ENCODE results near the gene CPED1.

The CPED1 gene

DNA sequence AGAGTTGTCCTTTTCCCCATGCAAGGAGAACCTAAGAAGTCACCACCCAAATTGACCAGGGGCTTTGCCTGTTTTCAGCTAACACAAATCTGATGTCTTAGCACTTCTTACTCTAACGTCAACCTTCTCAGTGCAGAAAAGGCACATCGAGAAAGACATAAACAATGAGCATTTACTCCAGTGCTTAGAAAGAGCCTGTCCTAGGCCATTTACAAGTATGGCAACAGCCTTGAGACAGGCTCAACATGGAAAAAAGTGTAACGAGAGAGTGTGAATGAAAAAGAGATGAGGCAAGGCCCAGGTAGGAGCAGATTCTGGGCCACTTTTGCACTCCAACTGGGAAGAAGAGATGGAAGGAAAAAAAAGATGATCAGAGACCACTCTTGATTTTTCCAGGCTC is 54.4 kb downstream of the CPED1 start:
- H3K4me3 ChIP-seq (ENCODE audit: low read length): no peak overlapping the region
- TF ChIP-seq, protein P1, sequence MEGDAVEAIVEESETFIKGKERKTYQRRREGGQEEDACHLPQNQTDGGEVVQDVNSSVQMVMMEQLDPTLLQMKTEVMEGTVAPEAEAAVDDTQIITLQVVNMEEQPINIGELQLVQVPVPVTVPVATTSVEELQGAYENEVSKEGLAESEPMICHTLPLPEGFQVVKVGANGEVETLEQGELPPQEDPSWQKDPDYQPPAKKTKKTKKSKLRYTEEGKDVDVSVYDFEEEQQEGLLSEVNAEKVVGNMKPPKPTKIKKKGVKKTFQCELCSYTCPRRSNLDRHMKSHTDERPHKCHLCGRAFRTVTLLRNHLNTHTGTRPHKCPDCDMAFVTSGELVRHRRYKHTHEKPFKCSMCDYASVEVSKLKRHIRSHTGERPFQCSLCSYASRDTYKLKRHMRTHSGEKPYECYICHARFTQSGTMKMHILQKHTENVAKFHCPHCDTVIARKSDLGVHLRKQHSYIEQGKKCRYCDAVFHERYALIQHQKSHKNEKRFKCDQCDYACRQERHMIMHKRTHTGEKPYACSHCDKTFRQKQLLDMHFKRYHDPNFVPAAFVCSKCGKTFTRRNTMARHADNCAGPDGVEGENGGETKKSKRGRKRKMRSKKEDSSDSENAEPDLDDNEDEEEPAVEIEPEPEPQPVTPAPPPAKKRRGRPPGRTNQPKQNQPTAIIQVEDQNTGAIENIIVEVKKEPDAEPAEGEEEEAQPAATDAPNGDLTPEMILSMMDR (conservative IDR thresholded peaks at IDR 0.05; ENCODE audit: low read length): no peak
- DNase-seq (ENCODE audit: low read depth): no peak

DNA sequence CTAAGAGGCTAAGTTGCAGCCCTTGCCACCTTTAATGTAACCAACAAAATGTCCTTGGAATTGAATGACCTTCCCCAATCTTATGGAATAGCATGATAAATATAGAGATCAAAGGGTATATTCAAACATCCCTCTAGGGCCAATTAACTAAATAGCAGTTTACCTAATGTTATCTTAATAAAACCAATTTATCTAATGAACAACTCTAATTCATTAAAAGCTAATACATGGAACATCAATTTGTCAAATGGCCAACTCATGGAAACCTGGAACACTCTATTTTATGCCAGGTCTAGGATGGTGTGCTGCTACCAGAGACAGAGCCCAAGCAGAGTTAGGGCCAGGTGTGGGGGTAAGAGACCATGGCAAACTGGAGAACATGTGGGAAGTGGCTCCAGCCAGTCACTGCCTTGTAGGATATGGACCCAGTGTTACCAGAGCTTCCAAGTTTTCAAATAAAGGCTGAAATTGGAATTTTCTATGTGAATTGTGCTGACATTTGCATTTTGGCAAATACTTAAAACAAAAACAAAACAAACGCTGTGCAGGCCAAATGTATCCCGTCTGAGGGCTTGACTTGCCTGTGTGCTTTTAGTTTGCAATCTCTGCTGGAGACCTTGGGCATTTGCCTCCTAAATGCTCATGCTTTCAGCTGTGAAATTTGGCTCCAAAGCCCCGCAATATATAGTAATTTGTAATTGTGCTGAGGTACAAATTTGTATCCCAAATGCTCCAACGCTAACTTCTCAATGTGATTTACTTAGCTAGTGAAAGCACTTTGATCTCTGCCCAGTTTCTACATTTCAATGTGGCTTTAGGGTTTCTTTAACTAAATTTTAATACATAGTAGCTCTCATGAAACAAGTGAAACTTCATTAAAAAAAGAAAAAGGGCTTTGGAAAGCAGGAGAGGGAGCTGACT is 55.1 kb downstream of the CPED1 start:
- no peak overlapping the region for H3K4me3 ChIP-seq (ENCODE audit: low read length)
- TF ChIP-seq, protein P1 (conservative IDR thresholded peaks at IDR 0.05; ENCODE audit: low read length): no peak
- DNase-seq (ENCODE audit: low read depth): no peak

DNA sequence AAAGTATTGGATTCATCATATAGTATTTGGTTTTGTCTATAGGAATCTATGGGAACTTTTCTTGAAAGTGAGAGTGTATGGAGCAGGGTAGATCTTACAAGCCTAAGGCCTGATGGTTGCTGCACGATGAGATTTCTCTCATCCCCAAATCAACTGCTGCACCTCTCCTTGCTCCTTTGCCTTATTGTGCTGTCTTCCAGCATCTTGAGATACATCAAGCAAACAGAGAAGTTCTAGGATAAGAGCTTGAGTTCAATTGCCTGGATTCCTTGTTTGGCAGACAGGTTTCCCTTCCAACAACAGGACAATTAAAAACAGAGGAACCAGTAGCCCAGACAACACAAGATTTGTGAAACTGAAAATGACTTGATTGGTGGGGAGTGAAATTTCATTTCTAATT is 56.6 kb downstream of the CPED1 start:
- H3K4me3 ChIP-seq (ENCODE audit: low read length): no peak overlapping the region
- TF ChIP-seq, protein P1 (conservative IDR thresholded peaks at IDR 0.05; ENCODE audit: low read length): no peak
- DNase-seq (ENCODE audit: low read depth): no peak

DNA sequence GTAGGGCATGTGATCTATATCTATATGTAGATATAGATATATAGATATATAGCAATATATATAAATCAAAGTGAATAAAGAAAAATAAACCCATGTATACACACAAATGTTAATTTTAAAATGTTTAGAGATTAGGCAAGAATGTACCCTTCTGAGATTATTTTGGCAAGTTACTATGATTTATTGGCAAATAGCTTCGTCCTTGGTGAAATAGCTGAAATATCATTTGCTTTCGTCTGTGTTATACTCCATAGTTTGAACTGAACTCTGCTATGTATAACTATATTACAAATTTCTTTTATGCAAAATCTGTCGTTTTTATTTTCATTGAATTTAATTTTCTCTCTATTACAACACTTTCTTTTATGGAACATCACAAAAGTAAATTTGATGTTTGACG is 57.5 kb downstream of the CPED1 start:
- DNase-seq (ENCODE audit: low read depth): no peak
- TF ChIP-seq, protein P1 (conservative IDR thresholded peaks at IDR 0.05; ENCODE audit: low read length): no peak
- no peak overlapping the region for H3K4me3 ChIP-seq (ENCODE audit: low read length)

DNA sequence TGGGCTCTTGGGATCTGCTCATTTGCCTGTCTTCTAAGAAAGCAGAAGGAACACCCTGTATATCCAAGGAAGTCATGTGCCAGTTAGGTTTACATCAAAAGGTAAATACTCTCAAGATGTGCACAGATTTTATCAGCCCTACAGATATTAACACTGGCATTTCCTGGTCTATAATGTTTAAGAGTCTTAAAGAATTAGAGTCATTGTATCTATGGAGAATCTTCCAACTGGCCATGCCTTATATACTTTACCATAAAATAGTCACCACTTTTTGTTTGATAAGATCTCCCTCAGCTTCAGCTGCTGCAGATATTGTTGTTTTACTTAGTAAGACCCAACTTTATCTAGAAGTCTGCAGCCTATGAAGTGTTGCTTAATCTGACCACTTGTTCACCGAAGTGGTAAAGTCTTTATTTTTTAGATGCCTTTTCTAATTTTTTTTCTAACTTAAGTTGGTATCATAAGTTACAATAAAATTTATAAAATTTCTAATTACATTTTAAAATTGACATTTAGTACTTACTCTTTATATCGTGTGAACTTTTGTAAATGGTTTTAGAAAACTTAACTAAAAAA is 58.5 kb downstream of the CPED1 start:
- no peak overlapping the region for H3K4me3 ChIP-seq (ENCODE audit: low read length)
- no peak for DNase-seq (ENCODE audit: low read depth)
- TF ChIP-seq, protein P1 (conservative IDR thresholded peaks at IDR 0.05; ENCODE audit: low read length): no peak

DNA sequence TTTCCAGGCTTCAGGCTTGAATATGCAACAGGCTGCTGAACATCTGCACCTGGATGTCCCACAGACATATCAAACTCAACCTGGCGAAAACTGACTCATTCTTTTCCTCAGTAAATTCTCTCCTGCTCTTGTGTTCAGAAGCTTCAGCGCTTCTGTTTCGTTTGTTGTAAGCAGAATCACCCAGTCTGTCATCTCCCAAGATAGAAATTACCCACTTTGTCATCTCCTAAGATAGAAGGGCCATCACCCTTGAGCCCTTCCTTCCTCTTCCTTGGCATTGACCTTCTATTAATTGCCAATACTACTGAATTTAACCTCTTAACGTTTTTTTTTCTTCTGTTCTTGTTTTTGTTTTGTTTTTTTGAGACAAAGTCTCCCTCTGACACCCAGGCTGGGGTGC is 59.7 kb downstream of the CPED1 start:
- DNase-seq (ENCODE audit: low read depth): no peak
- no peak overlapping the region for H3K4me3 ChIP-seq (ENCODE audit: low read length)
- TF ChIP-seq, protein P1 (conservative IDR thresholded peaks at IDR 0.05; ENCODE audit: low read length): no peak

Measured in AG10803 (cell line).